GM23338 (cell line): ENCODE results near the gene PCSK2.

Source experiments
- CREB1 ChIP-seq: fragments of 250-450 bp; sonication (Bioruptor Pico); IDR thresholded peaks from 2 replicates; pipeline ENCODE4 v1.5.0; 2020; ENCODE audit warnings: low read depth, mild to moderate bottlenecking, moderate library complexity
- CTCF ChIP-seq, 2 experiments: fragments of 200-600 bp in 1 of 2; sonication (generic) in 1 of 2; conservative IDR thresholded peaks; 2 replicates each; pipeline versions ENCODE4 v1.5.1 to v1.6.1; 2016 to 2017; ENCODE audit warnings: antibody characterized with exemption in 2 of 2, low read depth in 2 of 2, mild to moderate bottlenecking in 2 of 2, moderate library complexity in 1 of 2
- ETS1 ChIP-seq: IDR thresholded peaks from 2 replicates; pipeline ENCODE4 v1.6.1; 2016; ENCODE audit warnings: antibody characterized with exemption
- EZH2 ChIP-seq: fragments of 200-600 bp; sonication (generic); IDR thresholded peaks from one replicate; pipeline ENCODE4 v1.8.0; 2017; ENCODE audit warnings: antibody characterized with exemption, mild to moderate bottlenecking, low read depth; ENCODE audit not compliant: unreplicated experiment
- EZH2phosphoT487 ChIP-seq: fragments of 200-600 bp; sonication (generic); IDR thresholded peaks from one replicate; pipeline ENCODE4 v1.8.1; 2018; ENCODE audit warnings: antibody characterized with exemption; ENCODE audit not compliant: unreplicated experiment
- JUNB ChIP-seq: IDR thresholded peaks from one replicate; pipeline ENCODE4 v1.6.1; 2016; ENCODE audit warnings: antibody characterized with exemption; ENCODE audit not compliant: unreplicated experiment
- POLR2AphosphoS5 ChIP-seq: IDR thresholded peaks from 2 replicates; pipeline ENCODE4 v1.6.1; 2016; ENCODE audit warnings: antibody characterized with exemption, low read depth
- REST ChIP-seq: IDR thresholded peaks from one replicate; pipeline ENCODE4 v1.6.1; 2018; ENCODE audit warnings: antibody characterized with exemption; ENCODE audit not compliant: unreplicated experiment
- ZNF114 ChIP-seq: fragments of 250-450 bp; sonication (Bioruptor Pico); IDR thresholded peaks from 2 replicates; pipeline ENCODE4 v1.5.0; 2020; ENCODE audit warnings: mild to moderate bottlenecking, moderate library complexity
- ZNF331 ChIP-seq: fragments of 250-450 bp; sonication (Bioruptor Pico); IDR thresholded peaks from 2 replicates; pipeline ENCODE4 v1.5.0; 2020; ENCODE audit warnings: low read depth, mild to moderate bottlenecking, moderate library complexity
- ZNF462 ChIP-seq: fragments of 250-450 bp; sonication (Bioruptor Pico); IDR thresholded peaks from 2 replicates; pipeline ENCODE4 v1.5.0; 2020; ENCODE audit warnings: mild to moderate bottlenecking, moderate library complexity

- TF ChIP-seq ZNF331 (CRISPR knock-in tag) (no peak), CTCF (conservative IDR thresholded peaks at IDR 0.05; ENCODE audit: low read depth in 2 of 2) (no peak), EZH2 (no peak), POLR2AphosphoS5 (no peak), REST (no peak), CREB1 (CRISPR knock-in tag) (no peak), EZH2phosphoT487 (no peak), JUNB (no peak), ETS1 (no peak), ZNF462 (CRISPR knock-in tag) (no peak), ZNF114 (no peak)
Observed at GRCh38 chr20:17334932-17335331, 108.1 kb downstream of the PCSK2 start.
